ENCODE data around the gene LCE2A.

LCE2A gene

DNA sequence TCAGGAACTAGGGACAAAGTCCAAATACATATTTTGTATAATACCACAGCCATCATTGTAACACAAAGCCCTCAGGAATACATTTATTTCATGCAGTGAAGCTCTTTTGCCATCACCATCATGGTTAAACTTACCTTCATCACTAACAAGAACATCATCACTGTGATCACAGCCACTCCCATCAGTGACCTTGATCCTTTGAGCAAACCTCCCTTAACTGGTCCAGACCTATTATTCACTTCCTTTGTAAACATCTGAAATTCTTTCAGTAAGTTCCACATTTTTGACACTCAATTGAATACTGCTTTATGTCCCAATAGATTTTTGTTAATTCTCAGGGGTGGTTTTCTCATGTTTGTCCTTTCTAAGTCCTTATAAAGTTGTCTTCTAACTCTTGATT is 43.5 kb downstream of the LCE2A start:
- DNase-seq (ENCODE audit: low read depth in 1 of 2, low spot score in 1 of 2) = no peak

DNA sequence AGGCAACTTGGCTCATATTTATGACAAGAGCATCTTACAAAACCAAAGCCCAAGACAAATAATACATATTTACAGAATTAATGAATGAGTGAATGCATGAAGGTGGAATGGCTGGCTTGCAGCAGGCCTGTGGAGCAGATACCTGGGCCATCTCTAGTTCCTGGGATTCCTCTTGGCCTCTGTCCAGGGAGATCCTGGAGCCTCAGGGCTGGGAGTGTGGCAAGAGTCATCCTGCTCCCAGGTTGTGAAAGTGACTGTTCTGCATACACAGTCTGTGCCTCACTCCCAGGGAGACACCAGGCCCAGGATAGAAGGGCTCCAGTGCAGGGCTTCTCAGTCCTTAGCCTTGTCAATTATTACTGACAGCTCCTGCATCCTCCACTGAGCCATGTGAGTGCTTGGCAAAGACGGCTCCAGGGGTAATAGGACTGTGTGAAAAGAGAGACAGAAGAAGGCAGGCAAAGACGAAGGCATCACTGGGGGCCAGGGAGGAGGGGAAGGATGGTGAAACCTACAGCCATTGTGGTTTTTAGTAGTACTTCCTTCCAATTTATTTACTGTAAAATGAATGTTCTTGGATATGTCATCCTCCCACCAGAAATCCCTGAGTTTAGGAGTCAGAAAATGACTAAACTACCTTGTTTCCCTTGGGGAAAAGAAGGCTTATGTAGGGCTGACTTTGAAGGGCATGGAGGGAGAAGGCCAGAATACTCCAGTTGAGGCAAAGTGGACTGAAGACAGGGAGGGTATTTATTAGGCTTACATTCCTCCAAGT is 45.4 kb downstream of the LCE2A start:
- no peak for DNase-seq (ENCODE audit: low read depth in 1 of 2, low spot score in 1 of 2)

DNA sequence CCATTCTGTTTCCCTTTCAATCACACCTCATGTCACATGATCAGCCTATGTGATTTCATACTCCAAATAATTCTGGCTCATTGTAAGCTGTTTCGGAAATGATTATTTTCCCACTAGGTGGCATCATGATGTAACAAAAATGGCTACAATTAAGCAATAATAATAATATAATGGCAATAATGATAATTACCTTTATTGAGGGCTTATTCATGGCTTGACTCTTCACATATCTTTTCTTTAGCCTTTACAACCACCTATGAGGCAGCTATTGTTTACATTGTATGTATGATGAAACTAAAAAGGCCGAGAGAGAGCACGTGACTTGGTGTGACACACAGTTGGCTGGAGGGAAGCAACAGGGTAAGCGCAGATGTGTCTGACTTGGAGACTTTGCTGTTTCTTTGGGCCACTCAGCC is 47.2 kb downstream of the LCE2A start:
- DNase-seq (ENCODE audit: low read depth in 1 of 2, low spot score in 1 of 2) = no peak

GRCh38 chr1:152745765-152746444 is 47.8 kb downstream of the LCE2A start:
- DNase-seq (ENCODE audit: low read depth in 1 of 2, low spot score in 1 of 2) = no peak

DNA sequence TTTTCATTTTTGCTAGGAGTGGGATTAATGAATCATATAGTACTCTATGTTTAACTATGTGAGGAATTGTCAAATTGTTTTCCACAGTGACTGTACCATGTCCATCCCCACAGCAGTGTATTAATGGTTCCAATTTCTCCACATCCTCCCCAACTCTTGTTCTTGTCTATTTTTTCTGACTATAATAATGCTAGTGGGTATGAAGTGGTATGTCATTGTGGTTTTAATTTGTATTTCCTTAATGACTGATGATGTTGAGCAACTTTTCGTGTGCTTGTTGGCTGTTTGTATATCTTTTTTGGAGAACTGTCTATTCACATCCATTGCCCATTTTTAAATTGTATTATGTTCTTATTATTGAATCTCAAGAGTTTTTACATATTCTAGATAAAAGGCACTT is 49.7 kb downstream of the LCE2A start:
- DNase-seq (ENCODE audit: low read depth in 1 of 2, low spot score in 1 of 2) = no peak

All from activated T-helper 1 cell treated with anti-CD3 and anti-CD28 coated beads, Interleukin-2, amount 50 U/mL, for 16 hours (primary cell).